Loucy (cell line): ENCODE data around the gene TAF1L.
A peak's percentile ranks its signal among the peaks of the same experiment; 100 is the strongest.

Source experiments
- H2AFZ ChIP-seq: fragments of 200-600 bp; sonication (generic); 2 replicates; pipeline ENCODE4 v1.6.0; 2016; ENCODE audit warnings: antibody characterized with exemption, mild to moderate bottlenecking, low read length, moderate library complexity
- H3F3A ChIP-seq: fragments of 200-600 bp; 2 replicates; pipeline ENCODE4 v1.6.0; 2016; ENCODE audit warnings: antibody characterized with exemption, low read depth, mild to moderate bottlenecking
- H3K27me3 ChIP-seq: fragments of 200-600 bp; sonication (generic); 2 replicates; pipeline ENCODE4 v1.6.1; 2014; ENCODE audit warnings: low read length, mild to moderate bottlenecking; ENCODE audit not compliant: insufficient read depth, poor library complexity, severe bottlenecking
- H3K36me3 ChIP-seq: fragments of 200-600 bp; sonication (generic); 2 replicates; pipeline ENCODE4 v1.6.1; 2016; ENCODE audit warnings: low read length; ENCODE audit not compliant: insufficient read depth
- H3K4me1 ChIP-seq: fragments of 200-600 bp; sonication (generic); 2 replicates; pipeline ENCODE4 v1.5.1; 2014; ENCODE audit warnings: low read length, mild to moderate bottlenecking; ENCODE audit not compliant: insufficient read depth, poor library complexity, severe bottlenecking
- H3K4me2 ChIP-seq: fragments of 200-600 bp; sonication (generic); 2 replicates; pipeline ENCODE4 v1.6.0; 2014; ENCODE audit warnings: antibody characterized with exemption, low read length, low read depth, mild to moderate bottlenecking; ENCODE audit not compliant: poor library complexity, severe bottlenecking
- H3K4me3 ChIP-seq: fragments of 200-600 bp; sonication (generic); 2 replicates; pipeline ENCODE4 v1.5.1; 2014; ENCODE audit warnings: low read length, mild to moderate bottlenecking, mixed read lengths; ENCODE audit not compliant: poor library complexity, severe bottlenecking
- H3K79me2 ChIP-seq: fragments of 200-600 bp; sonication (generic); 2 replicates; pipeline ENCODE4 v1.6.1; 2014; ENCODE audit warnings: low read length; ENCODE audit not compliant: insufficient read depth
- H3K9ac ChIP-seq: fragments of 200-600 bp; sonication (generic); 2 replicates; pipeline ENCODE4 v1.6.0; 2014; ENCODE audit warnings: mild to moderate bottlenecking, low read depth, low read length, moderate library complexity; ENCODE audit not compliant: poor library complexity, severe bottlenecking
- H3K9me2 ChIP-seq: fragments of 200-600 bp; sonication (generic); replicated peaks from 2 replicates; pipeline ENCODE4 v1.6.1; 2016; ENCODE audit warnings: low read depth, low read length, mixed read lengths
- H3K9me3 ChIP-seq: fragments of 200-600 bp; sonication (generic); 2 replicates; pipeline ENCODE4 v1.6.1; 2014; ENCODE audit warnings: mild to moderate bottlenecking, antibody characterized with exemption, low read length, low read depth; ENCODE audit not compliant: insufficient read depth
- H4K20me1 ChIP-seq: fragments of 200-600 bp; sonication (generic); 2 replicates; pipeline ENCODE4 v1.6.0; 2014; ENCODE audit warnings: antibody characterized with exemption, low read length, mild to moderate bottlenecking; ENCODE audit not compliant: insufficient read depth, poor library complexity, severe bottlenecking
- EZH2phosphoT487 ChIP-seq: fragments of 200-600 bp; IDR thresholded peaks from 2 replicates; pipeline ENCODE4 v1.6.1; 2018; ENCODE audit warnings: antibody characterized with exemption, mild to moderate bottlenecking, moderate library complexity, borderline replicate concordance
- TF ChIP-seq, protein P1 (sequence below): fragments of 200-600 bp; sonication (generic); conservative IDR thresholded peaks from 2 replicates; pipeline ENCODE4 v1.5.1; 2014; ENCODE audit warnings: mild to moderate bottlenecking, antibody characterized with exemption, low read length

TAF1L gene

DNA sequence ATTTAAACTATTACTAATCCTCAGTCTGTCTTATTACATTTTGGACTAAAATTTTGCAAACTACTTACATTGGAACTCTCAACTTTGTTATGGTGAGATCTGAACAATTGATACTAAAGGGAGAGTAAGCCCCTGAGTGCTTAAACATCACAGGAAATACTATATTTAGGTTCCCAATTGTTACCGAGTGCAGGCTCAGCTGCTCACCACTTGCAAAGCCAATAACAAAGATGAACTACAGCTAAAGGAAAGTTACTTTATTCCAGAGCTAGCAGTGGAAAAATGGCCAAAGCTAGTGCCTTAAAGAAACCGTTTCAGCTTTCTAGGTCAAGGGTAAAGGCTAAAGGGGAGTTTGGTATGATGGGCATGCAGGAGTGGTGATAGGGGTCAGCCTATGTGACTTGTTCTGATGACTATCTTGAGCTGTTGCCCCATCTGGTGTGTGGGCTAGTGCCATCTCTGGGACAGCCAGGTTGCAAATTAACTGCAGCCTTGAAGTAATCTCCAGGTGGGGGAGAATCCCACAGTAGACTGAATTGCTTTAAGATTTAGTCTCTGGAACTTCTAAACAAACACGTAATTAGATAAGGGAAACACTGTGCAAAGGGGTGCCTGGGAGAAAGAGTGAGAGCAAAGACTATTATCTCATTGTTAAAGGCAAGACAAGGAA is 54.7 kb downstream of the TAF1L start:
- H3K9me2 ChIP-seq = no peaks in the 10 kb centered on the region
- TF ChIP-seq, protein P1, sequence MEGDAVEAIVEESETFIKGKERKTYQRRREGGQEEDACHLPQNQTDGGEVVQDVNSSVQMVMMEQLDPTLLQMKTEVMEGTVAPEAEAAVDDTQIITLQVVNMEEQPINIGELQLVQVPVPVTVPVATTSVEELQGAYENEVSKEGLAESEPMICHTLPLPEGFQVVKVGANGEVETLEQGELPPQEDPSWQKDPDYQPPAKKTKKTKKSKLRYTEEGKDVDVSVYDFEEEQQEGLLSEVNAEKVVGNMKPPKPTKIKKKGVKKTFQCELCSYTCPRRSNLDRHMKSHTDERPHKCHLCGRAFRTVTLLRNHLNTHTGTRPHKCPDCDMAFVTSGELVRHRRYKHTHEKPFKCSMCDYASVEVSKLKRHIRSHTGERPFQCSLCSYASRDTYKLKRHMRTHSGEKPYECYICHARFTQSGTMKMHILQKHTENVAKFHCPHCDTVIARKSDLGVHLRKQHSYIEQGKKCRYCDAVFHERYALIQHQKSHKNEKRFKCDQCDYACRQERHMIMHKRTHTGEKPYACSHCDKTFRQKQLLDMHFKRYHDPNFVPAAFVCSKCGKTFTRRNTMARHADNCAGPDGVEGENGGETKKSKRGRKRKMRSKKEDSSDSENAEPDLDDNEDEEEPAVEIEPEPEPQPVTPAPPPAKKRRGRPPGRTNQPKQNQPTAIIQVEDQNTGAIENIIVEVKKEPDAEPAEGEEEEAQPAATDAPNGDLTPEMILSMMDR = no peak
- no peak for TF ChIP-seq EZH2phosphoT487
- H4K20me1 ChIP-seq = no peaks in the 10 kb centered on the region
- no peaks in the 10 kb centered on the region for H3K36me3 ChIP-seq
- no peaks in the 10 kb centered on the region for H3K79me2 ChIP-seq
- H2AFZ ChIP-seq = peak overlapping the region; percentile 58
- peaks cover 6% of the 10 kb centered on the region for H3K4me1 ChIP-seq
- H3K4me3 ChIP-seq = no peak overlapping the region
- no peak overlapping the region for H3K9ac ChIP-seq
- H3K9me3 ChIP-seq = no peaks in the 10 kb centered on the region
- H3K27me3 ChIP-seq = no peaks in the 10 kb centered on the region
- 0 out of 2 replicates have a peak, but pooled peaks cover 3% of the 10 kb centered on the region for H3F3A ChIP-seq
- H3K4me2 ChIP-seq = peak overlapping the region; percentile 39

GRCh38 chr9:32579706-32580331 is 55.6 kb downstream of the TAF1L start:
- no peak overlapping the region; the same call in 1 of the 2 replicates for H2AFZ ChIP-seq
- H3K9me3 ChIP-seq = no peaks in the 10 kb centered on the region
- peaks cover 6% of the 10 kb centered on the region for H3K4me1 ChIP-seq
- H3F3A ChIP-seq = 0 out of 2 replicates have a peak, but pooled peaks cover 3% of the 10 kb centered on the region
- H3K36me3 ChIP-seq = no peaks in the 10 kb centered on the region
- no peaks in the 10 kb centered on the region for H4K20me1 ChIP-seq
- no peak for TF ChIP-seq EZH2phosphoT487
- TF ChIP-seq, protein P1 = peak; percentile 98
- H3K79me2 ChIP-seq = no peaks in the 10 kb centered on the region
- no peak overlapping the region for H3K4me3 ChIP-seq
- H3K4me2 ChIP-seq = no peak overlapping the region
- H3K9me2 ChIP-seq = no peaks in the 10 kb centered on the region
- no peaks in the 10 kb centered on the region for H3K27me3 ChIP-seq
- no peak overlapping the region for H3K9ac ChIP-seq
